Vagina (tissue), 2 donors: ENCODE data around the gene ALG11.

Source experiments
- POLR2A ChIP-seq, 2 donors: fragments of 450-650 bp; IDR thresholded peaks; one replicate each; pipeline ENCODE4 v1.6.1; 2017; ENCODE audit warnings: antibody characterized with exemption in 2 of 2, mild to moderate bottlenecking in 2 of 2, moderate library complexity in 2 of 2
- POLR2AphosphoS5 ChIP-seq, 2 donors: sonication (generic); formaldehyde crosslinking; IDR thresholded peaks; one replicate each; pipeline ENCODE4 v1.9.0; 2017; ENCODE audit warnings: antibody characterized with exemption in 2 of 2, mild to moderate bottlenecking in 2 of 2, low read depth in 1 of 2; ENCODE audit not compliant: insufficient read depth in 1 of 2
- TF ChIP-seq, protein P1 (sequence below), 3 experiments: fragments of 450-650 bp in 2 of 3; fragments of 200-600 bp in 1 of 3; sonication (generic) in 1 of 3; IDR thresholded peaks; one replicate each; pipeline ENCODE4 v1.5.1; 2017 to 2019; ENCODE audit warnings: antibody characterized with exemption in 3 of 3, mild to moderate bottlenecking in 2 of 3, moderate library complexity in 2 of 3

DNA sequence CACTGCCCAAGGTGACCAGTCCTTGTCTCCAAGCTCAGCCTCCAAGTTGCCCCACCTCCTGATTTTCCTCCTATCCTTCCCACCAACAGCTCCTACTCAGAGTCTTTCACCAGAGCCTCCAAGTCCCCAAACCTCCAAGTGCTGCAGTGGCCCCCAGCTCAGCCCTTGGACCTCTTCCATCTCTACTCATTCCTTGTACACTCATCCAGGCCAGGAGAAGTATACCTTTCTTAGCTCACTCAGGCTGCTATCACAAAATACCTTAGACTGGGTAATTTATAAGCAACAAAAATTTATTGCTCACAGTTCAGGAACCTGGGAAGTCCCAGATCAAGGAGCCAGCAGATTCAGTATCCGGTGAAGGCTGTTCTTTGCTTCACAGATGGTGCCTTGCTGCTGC lies 12.3 kb upstream of the ALG11 start:
- TF ChIP-seq POLR2A (IDR thresholded peaks at IDR 0.05) (no peak), POLR2AphosphoS5 (IDR thresholded peaks at IDR 0.05; ENCODE audit: insufficient read depth in 1 of 2, low read depth in 1 of 2) (no peak)
- TF ChIP-seq, protein P1, sequence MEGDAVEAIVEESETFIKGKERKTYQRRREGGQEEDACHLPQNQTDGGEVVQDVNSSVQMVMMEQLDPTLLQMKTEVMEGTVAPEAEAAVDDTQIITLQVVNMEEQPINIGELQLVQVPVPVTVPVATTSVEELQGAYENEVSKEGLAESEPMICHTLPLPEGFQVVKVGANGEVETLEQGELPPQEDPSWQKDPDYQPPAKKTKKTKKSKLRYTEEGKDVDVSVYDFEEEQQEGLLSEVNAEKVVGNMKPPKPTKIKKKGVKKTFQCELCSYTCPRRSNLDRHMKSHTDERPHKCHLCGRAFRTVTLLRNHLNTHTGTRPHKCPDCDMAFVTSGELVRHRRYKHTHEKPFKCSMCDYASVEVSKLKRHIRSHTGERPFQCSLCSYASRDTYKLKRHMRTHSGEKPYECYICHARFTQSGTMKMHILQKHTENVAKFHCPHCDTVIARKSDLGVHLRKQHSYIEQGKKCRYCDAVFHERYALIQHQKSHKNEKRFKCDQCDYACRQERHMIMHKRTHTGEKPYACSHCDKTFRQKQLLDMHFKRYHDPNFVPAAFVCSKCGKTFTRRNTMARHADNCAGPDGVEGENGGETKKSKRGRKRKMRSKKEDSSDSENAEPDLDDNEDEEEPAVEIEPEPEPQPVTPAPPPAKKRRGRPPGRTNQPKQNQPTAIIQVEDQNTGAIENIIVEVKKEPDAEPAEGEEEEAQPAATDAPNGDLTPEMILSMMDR (IDR thresholded peaks at IDR 0.05) = no peak
